ENCODE results near the gene PRSS2.

- no peak for TF ChIP-seq CTCF (IDR thresholded peaks at IDR 0.05; ENCODE audit: low read depth, low read length)
- no peak for TF ChIP-seq EZH2phosphoT487 (IDR thresholded peaks at IDR 0.05; ENCODE audit: low read depth)
These were observed 30.0 kb upstream of the PRSS2 start for GRCh38 chr7:142740786-142741185.

Measured in OCI-LY3 (cell line).